ENCODE data around the gene TSC22D1. TPM values are rescaled to one million over a fixed set of nuclear protein-coding genes. Genes with fewer than 3 reads are reported as not detected.
"Not testable (repeated sequence)": the region's sequence is repeated elsewhere in the genome, so short reads cannot be mapped to it uniquely, and the experiment has no call there.

Gene TSC22D1
- total RNA-seq, 1 donor from 2014 or later, result 48.4 TPM

- no peak for DNase-seq (ENCODE audit: low read depth in 2 of 2)
Measured at GRCh38 chr13:44506251-44506650, 69.9 kb downstream of the TSC22D1 start.

GRCh38 chr13:44504116-44504515, 72.0 kb downstream of the TSC22D1 start:
- DNase-seq (ENCODE audit: low read depth in 2 of 2), result no peak

DNA sequence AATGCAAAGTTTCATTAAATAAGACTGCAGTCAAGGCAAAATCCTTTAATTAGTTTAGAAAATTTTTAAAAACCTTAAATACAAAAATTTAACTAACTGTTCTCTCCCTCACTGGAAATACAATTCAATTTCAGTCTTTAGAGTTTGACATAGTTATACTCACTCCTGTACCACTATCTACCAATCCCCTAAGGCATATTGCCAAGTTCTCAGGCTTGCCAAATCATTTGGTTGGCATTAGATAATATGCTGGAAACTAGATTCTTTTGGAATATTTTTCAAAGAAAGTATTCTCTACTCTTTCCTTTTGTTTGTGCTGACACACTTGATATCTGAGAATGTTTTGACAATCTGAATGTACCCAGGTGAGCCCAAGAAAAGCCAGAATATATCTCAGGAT, 77.2 kb downstream of the TSC22D1 start:
- DNase-seq (ENCODE audit: low read depth in 2 of 2), result no peak

- DNase-seq (ENCODE audit: low read depth in 2 of 2), result no peak
Measured at GRCh38 chr13:44498502-44498901, 77.6 kb downstream of the TSC22D1 start.

DNA sequence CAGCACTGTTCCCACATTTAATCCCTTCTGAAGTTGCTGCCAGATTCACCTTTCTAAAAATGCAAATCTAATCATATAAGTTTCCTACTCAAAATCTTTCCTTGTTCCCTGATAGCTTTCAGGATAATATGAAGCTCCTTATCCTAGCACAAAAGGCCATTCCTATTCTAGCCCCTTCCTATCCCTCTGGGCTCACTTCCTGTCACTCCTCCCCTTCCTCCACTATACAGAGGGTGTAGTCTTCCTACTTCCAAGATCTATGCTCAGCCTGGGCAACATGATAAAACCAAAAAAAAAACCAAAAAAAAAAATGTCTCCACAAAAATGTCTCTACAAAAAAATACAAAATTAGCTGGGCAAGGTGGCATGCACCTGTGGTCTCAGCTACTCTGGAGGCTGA, 78.3 kb downstream of the TSC22D1 start:
- DNase-seq (ENCODE audit: low read depth in 2 of 2), result no peak

GRCh38 chr13:44493213-44493812, 82.8 kb downstream of the TSC22D1 start:
- DNase-seq (ENCODE audit: low read depth in 2 of 2), result no peak

DNA sequence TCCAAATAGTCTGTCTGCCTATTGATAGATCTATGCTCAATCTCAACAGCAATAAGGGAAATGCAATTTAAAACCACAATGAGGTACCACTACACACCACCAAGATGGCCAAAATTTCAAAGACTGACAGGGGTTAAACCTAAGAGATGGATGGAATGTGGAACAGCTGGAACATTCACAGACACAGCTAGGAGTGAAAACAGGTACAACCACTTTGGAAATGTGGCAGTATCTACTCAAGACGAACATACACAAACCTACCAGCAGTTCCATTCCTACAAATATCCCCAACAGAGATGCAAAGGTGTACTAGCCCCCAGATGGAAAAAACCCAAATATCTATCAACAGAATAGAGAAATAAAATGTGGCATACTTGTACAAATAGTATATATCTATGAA, 86.4 kb downstream of the TSC22D1 start:
- DNase-seq (ENCODE audit: low read depth in 2 of 2), result no peak

DNA sequence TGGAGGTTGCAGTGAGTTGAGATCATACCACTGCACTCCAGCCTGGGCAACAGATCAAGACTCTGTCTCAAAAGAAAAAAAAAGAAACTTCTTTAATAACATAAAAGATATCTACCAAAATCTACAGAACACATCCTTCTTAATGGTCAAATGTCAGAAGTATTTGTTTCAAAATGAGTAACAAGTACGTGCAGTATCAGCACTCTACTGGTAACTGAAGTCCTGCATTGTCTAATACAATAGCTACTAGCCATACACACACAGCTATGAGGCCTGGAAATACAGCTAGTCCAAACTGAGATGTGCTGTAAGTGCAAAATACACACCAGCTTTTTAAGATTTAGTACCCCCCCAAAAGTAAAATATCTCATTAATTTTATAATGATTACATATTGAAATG, 88.1 kb downstream of the TSC22D1 start:
- no peak for DNase-seq (ENCODE audit: low read depth in 2 of 2)

GRCh38 chr13:44484562-44485138, 91.5 kb downstream of the TSC22D1 start:
- no peak for DNase-seq (ENCODE audit: low read depth in 2 of 2)

- peak in 1 of 2 donors; percentile 10 for DNase-seq (ENCODE audit: low read depth in 2 of 2)
Measured at GRCh38 chr13:44474122-44474910, 101.8 kb downstream of the TSC22D1 start.

GRCh38 chr13:44471686-44472085, 104.4 kb downstream of the TSC22D1 start:
- DNase-seq (ENCODE audit: low read depth in 2 of 2), result peak in 1 of 2 donors; percentile 46

- peak; percentile 42 to 60 for DNase-seq (ENCODE audit: low read depth in 2 of 2)
Measured at GRCh38 chr13:44470638-44471562, 105.2 kb downstream of the TSC22D1 start.

GRCh38 chr13:44468874-44469273, 107.3 kb downstream of the TSC22D1 start:
- no peak for DNase-seq (ENCODE audit: low read depth in 2 of 2)

DNA sequence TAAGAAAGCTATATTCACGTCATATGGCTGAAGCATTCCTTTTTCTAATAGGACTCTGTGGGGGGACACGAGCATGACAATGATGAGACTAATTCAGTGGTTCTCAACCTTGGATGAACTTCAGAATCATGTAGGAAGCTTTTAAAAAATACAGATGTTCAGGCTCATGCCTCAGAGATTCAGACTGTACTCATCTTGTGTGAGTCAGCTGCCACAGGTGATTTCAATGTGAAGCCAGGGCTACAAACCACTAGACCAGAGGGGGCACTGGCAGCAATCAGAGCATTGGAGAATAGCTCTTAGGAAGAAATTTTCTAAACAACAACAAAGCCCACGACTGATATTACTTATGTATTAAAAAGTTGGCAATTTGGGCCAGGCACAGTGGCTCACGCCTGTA, 110.8 kb downstream of the TSC22D1 start:
- no peak for DNase-seq (ENCODE audit: low read depth in 2 of 2)

DNA sequence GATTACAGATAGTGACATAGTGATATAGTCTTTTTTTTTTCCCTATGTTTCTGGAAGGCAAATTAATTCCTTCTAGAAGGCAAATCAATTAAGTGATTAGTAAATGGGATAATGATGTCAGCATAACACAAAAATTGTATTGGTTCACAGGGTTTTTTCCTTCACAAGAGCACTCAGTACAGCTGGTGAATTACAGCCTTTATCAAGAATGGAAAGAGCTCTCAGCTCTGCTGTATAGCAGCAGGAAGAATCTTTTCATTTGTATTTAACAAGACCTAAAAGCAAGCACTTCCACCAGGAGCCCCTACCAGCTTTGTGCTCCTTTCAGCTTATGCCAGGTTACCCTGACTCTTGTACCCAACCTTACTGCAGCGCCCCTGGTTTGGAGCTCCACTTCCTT, 111.7 kb downstream of the TSC22D1 start:
- no peak for DNase-seq (ENCODE audit: low read depth in 2 of 2)

- no peak for DNase-seq (ENCODE audit: low read depth in 2 of 2)
Measured at GRCh38 chr13:44463759-44464158, 112.4 kb downstream of the TSC22D1 start.

DNA sequence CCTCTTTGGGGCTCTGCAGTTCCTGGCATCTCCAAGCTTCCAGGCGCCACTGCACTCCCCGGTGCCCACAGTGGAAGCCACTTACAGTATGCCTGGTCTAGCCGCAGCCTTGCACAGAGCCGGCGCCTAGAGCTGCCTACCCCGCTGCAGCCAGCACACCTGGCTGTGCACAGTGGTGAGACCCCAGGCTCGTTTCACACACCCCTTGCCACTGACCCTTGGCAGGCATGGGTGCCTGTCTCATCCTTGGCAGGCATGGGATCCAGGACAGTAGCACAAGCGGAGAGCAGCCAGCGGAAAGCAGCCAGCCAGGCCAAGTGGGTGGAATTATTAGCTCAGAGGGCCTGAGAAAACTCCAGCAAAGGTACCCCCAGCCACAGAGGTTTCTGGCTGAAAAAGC, 116.5 kb downstream of the TSC22D1 start:
- no peak for DNase-seq (ENCODE audit: low read depth in 2 of 2)

- DNase-seq (ENCODE audit: low read depth in 2 of 2), result no peak
Measured at GRCh38 chr13:44458313-44458975, 117.7 kb downstream of the TSC22D1 start.

DNA sequence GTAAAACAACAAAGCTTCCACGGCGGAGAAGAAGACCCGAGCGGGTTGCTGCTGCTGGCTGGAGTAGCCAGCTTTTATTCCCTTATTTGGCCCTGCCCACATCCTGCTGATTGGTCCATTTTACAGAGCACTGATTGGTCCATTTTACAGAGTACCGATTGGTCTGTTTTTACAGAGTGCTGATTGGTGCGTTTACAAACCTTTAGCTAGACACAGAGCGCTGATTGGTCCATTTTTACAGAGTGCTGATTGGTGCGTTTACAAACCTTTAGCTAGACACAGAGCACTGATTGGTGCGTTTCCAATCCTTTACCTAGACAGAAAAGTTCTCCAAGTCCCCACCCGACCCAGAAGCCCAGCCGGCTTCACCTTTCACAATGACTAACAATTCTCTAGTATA, 119.9 kb downstream of the TSC22D1 start:
- not testable (repeated sequence) for DNase-seq (ENCODE audit: low read depth in 2 of 2)

DNA sequence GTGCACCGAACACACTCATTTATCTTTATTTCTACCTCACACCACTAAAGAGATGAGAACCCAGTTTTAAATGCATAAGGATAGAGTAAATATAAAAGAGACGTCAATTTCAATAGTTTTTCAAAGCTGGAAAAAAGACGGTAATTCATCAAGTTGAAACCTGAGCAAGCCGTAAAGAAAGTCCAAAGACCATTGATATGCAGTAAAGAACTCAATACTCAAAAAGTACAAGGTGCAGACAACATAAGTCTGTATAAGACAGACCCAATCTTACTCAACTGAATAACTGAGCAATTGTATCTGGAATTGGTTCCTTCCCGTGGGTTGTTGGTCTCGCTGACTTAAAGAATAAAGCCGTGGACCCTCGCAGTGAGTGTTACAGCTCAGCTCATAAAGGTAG, 120.4 kb downstream of the TSC22D1 start:
- DNase-seq (ENCODE audit: low read depth in 2 of 2), result no peak

DNA sequence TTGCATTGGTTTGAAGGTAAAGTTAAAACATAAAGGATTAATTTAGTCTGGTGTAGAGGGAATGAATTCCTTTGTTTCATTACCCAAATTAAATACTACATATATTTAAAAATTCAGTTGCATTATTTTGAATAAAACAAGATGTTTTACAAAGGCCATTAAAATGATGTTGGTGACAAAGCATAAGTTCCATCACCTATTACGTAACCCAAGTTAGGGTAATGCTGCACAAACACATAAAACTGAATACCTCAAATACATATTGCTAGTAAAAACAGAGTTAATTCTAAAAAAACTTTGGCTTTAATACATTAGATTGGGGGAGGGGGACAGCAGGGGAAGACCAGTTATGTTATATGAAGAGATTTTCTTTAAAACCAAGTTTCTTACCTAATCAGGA, 122.2 kb downstream of the TSC22D1 start:
- DNase-seq (ENCODE audit: low read depth in 2 of 2), result no peak
